Dermis microvascular lymphatic vessel endothelial cell (primary cell): ENCODE measurements around the gene RGS9BP. TPM values are rescaled to one million over a fixed set of nuclear protein-coding genes. Genes with fewer than 3 reads are reported as not detected.
"Not testable (repeated sequence)": the region's sequence is repeated elsewhere in the genome, so short reads cannot be mapped to it uniquely, and the experiment has no call there.

Source experiments
- DNase-seq, 2 donors: peaks; one replicate each; pipeline versions ENCODE4 v3.0.0 to v3.0.0-alpha.2; 2010; ENCODE audit warnings: low read depth in 2 of 2
- total RNA-seq: library from RNA; depleted of rRNA; stranded (reverse); fragments of >200 nt; gene quantifications from 2 replicates; pipeline ENCODE4 v1.2.1, GENCODE V29; 2014

RGS9BP gene
- total RNA-seq, 1 donor from 2014 or later, result 0.39 TPM

- not testable (repeated sequence) for DNase-seq
These were observed 19.2 kb downstream of the RGS9BP start for GRCh38 chr19:32694851-32695250.

- not testable (repeated sequence) for DNase-seq
These were observed 19.9 kb downstream of the RGS9BP start for GRCh38 chr19:32695506-32695905.

- peak in 1 of 2 donors; percentile 10 for DNase-seq
These were observed 21.1 kb downstream of the RGS9BP start for GRCh38 chr19:32696771-32697170.

- not testable (repeated sequence) for DNase-seq
These were observed 24.5 kb downstream of the RGS9BP start for GRCh38 chr19:32700129-32700528.

- DNase-seq, result no peak
These were observed 26.4 kb downstream of the RGS9BP start for GRCh38 chr19:32702010-32702409.

GRCh38 chr19:32704006-32704405 lies 28.4 kb downstream of the RGS9BP start:
- not testable (repeated sequence) for DNase-seq

- no peak for DNase-seq
These were observed 32.8 kb downstream of the RGS9BP start for GRCh38 chr19:32708457-32708856.

- DNase-seq, result no peak
These were observed 33.4 kb downstream of the RGS9BP start for GRCh38 chr19:32709032-32709431.

GRCh38 chr19:32711747-32712146 lies 36.1 kb downstream of the RGS9BP start:
- DNase-seq, result no peak

GRCh38 chr19:32716203-32716602 lies 40.6 kb downstream of the RGS9BP start:
- DNase-seq, result not testable (repeated sequence)

GRCh38 chr19:32717496-32717895 lies 41.8 kb downstream of the RGS9BP start:
- DNase-seq, result no peak

GRCh38 chr19:32718286-32718685 lies 42.6 kb downstream of the RGS9BP start:
- DNase-seq, result no peak

GRCh38 chr19:32719611-32720059 lies 44.0 kb downstream of the RGS9BP start, which contains the start of gene TDRD12:
Gene TDRD12 (plus strand): TSS chr19:32719767. CDS start chr19:32720073, 306 bp downstream.
- DNase-seq, result no peak

GRCh38 chr19:32720216-32720935 lies 44.7 kb downstream of the RGS9BP start:
- no peak for DNase-seq

GRCh38 chr19:32720936-32721250 lies 45.2 kb downstream of the RGS9BP start:
- no peak for DNase-seq

Other genes with a start within 250 kb of the RGS9BP start
- 48.5 and 80.7 TPM in 2 replicates for gene PDCD5, start 94.7 kb upstream of the RGS9BP start, total RNA-seq
- 28.8 and 36.8 TPM in 2 replicates for gene ANKRD27, start 668 bp upstream of the RGS9BP start, total RNA-seq
- 7.6 and 12.5 TPM in 2 replicates for gene NUDT19, start 16.0 kb downstream of the RGS9BP start, total RNA-seq
- under 0.01 and 0.13 TPM in 2 replicates for gene TDRD12, start 43.9 kb downstream of the RGS9BP start, total RNA-seq
- gene SLC7A9, start 193.9 kb downstream of the RGS9BP start, total RNA-seq, result under 0.01 TPM in 2 replicates